ENCODE measurements around the gene PGC.
A peak's percentile ranks its signal among the peaks of the same experiment; 100 is the strongest.

PGC gene

GRCh38 chr6:41746107-41746506, 1.1 kb downstream of the PGC start:
- DNase-seq (ENCODE audit: low read depth) = no peak

- no peak for DNase-seq (ENCODE audit: low read depth)
These were observed 2.9 kb downstream of the PGC start for GRCh38 chr6:41744236-41744787.

- DNase-seq (ENCODE audit: low read depth) = no peak
These were observed 3.6 kb downstream of the PGC start for GRCh38 chr6:41743406-41744235.

DNA sequence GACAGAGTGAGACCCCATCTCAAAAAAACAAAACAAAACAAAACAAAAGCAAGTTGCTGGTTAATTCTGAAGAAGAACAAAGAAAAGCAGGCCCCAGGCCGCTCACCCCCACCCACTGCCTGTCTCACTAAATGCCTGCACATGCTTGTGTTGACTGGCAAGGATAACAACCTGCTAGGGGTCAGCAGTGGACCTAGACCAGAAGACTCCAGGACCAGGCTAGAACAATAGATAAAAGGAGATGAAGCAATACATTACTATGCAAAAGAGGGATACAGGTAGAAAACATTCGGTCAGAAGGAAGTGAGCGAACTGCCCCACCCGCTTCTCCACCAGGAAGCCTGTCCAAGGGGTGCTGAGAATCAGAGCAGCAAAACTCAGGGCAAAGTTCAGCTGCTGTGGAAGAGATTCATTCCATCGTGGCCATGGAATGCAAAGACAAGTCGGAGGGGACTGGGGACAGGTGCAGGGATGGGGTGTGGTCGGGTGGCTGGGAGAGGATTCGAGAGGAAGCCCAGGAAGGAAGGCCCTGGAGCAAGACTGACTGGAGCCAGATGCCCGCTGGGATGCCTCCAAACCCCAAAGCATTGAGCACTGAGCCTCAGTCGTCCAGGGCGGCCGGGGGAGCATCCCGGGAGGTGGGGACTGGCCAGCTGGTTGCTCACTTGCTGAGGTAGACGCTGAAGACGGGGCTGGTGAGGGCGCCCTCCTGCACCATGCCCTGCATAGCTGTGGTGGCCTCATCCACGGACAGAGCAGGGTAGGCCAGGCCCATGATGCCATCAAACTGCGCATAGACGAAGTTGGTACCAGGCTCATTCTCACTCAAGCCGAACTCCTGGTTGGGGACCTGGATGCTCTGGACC, 5.3 kb downstream of the PGC start:
- DNase-seq (ENCODE audit: low read depth) = no peak

DNA sequence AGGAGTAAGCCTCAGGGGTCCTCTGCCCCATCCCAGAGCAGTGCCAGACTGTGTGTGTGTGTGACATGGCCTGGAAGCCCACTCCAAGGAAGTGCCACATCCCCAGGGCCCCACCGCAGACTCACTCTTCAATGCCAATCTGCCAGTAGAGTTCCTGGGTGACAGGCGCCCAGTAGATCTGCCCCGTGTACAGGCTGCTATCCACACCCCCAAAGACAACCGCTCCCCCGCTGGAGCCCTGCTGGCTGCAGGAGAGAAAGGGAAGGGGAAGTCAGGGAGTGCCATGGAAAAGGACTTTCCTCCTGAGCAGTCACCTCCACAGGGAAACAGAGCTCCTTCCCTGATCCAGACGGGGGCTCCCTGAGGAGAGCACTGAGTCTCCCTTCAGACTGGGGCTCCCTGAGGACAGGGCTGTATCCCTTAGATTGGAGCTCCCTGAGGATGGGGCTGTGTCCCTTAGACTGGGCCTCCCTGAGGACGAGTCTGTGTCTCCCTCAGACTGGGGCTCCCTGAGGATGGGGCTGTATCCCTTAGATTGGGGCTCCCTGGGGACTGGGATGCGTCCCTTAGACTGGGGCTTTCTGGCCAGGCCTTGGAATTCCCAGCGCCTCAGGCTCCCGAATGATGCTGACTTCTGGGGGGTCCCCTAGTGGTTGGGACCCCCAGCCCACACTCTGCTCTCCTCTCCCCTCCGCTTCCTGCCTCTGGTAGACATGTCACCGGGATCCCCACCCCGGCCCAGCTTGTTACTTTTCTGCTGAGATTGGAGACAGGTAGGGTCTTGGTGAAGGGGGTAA, 6.6 kb downstream of the PGC start:
- no peak for DNase-seq (ENCODE audit: low read depth)

- DNase-seq (ENCODE audit: low read depth) = no peak
These were observed 8.2 kb downstream of the PGC start for GRCh38 chr6:41739041-41739440.

- DNase-seq (ENCODE audit: low read depth) = no peak
These were observed 9.5 kb downstream of the PGC start for GRCh38 chr6:41737591-41738130.

DNA sequence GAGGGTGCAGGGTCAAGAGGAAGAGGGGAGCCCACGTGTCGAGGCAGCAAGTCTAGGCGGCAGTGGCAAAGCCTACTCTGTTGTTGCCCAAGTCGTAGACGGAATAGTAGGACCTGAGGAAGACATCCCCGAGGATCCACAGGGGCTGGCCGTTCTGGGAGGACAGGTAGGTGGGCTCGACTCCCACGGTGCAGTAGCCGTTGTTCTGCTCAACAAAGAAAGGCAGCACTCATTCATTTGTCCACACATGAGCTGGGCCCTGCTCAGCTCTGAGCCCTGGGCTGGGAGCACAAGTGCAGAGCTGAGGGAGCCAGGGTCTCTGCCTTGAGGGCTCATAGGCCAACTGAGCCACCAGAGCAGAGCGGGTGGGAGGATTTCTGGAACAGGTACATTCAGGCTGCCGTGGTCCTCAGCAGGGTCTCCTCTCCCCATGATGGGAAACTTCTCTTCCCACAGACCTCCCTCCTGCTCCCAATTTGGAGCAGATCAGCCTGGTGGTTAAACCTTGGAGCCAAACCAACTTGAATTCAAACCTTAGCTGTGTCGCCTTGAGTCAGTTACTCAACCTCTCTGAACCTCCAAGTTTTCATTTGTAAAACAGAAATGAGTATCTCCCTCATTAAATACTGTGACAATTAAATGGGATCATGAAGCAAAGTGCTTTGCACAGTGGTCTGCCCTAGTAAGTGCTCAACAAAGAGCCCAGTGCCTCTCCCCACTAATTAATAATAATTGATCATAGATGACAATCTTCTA, 10.2 kb downstream of the PGC start:
- no peak for DNase-seq (ENCODE audit: low read depth)

DNA sequence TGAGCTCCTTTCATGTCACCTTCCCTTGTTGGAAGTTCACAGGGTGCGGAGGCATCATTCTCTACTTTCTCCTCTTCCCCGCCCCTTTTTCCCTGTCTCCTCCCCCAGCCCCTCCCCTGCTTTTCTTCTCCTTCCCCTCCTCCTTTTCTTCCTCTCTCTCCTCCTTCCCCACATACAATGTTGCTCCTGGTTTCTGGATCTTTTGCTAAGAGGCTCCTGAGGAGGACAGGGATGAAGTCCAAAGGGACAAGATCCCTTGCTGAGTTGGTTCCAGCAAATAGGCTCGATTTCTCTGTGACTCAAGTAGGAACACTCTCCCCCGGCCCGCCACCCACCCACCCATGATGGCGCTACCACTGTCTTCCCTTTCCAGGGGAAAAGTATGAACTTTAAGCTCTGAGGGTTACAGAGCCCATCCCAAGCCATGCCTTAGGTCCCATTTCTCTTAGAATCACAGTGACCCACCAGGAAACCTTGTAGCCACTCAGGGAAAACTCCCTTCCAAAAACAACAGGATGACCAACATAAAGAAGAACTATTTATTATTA, 10.9 kb downstream of the PGC start:
- DNase-seq (ENCODE audit: low read depth) = no peak

DNA sequence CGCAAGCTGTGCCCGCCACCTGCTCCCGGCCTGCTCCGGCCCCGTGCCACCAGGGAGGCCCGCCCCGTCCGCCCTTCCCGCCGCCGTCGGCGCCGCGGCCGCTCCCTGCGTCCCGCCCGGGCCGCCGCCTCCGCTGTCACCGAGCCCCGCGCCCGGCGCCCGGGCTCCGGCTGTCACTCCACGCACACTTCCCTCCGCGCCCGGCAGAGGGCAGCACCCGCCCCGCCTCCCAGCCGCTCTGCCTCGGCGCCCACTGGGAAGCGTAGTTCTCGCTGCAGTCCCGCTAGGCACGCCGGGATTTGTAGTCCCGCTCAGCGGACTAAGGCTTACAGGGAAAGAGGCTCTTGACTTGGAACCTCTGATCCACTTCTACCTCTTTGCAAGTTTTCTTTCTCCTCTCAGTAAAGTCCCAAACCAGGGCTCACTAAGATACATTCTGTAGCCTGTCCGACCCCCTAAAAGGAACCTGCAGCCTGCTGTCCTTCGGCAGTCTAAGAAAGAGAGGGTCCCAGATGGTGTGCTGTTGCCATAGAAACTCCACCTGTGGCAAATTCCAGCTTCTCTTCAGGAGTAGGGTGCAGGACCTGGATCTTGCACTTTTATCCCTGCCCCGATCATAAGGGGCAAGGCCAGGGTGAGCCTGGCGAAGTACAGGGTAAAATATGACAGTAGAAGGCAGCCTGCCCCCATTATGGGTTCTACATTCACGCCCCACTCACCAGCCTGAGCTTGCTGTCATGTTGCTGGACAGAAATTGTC, 11.6 kb downstream of the PGC start, which contains the start of gene TFEB:
TSS of gene TFEB (minus strand) at position 182 of the 759 bp plus-strand sequence. CDS start 44,395 bp downstream, outside the sequence.
- DNase-seq (ENCODE audit: low read depth) = peak; percentile 79

GRCh38 chr6:41734666-41735426, 12.4 kb downstream of the PGC start:
- peak; percentile 42 for DNase-seq (ENCODE audit: low read depth)

DNA sequence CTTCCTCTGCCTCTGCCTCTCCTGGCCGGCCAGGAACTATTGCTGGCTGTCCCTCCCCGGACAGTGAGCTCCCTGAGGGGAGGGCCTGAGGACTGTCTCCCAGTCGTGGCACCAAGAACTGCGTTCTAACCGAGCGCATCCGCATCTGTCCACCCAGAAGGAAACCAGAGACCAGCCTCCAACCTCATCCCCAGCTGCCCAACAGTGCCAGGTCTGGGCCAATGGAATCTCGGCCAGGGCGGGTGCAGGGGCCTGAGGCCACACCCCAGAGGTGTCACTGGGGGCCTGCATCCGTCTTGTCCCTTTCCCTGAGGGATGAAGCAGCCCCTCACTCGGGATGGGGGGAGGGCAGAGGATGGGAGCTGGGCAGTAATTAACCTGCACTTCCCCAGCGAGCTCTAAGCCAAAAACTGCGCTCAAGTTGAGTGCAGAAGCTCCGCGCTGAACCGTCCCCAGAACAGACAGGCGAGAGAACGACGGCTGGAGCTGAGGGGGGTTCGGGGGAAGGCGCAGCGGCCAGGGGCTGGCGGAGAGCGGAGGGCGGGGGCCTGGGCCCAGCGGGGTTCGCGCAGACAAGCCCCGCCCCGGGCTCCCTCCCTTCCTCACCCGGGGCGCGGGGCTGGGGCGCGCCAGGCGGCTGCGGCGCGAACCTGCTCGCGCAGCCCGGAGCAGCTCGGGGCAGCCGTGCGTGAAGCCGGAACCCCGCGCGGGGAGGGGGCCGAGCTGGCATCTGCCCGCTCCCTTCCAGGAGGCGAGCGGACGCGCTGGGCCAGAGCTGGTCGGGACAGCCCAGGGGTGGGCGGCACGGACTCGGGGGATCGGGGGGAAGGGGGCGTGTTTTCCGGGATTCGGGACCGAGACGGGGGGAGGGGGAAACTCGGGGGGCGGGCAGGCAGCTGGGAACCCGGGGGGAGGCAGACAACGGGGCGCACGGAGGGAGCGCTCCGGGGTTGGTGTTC, 13.2 kb downstream of the PGC start:
- no peak for DNase-seq (ENCODE audit: low read depth)

DNA sequence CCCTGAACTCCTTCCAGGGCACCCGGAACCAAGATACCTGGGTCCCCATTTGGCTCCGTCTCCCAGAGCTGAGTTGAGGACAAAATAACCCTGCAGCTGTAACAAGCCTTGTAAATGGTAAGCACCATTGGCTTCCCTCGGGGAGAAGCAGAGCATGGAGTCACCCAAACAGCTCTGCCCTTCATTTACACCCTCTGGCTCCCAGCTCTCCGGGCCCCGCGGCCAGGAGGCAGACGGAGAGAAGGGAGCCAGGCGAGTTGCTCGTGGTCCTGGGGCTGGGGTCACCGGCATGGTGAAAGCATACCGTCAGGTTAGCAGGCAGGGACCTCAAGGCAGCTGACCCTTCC, 13.9 kb downstream of the PGC start:
- no peak for DNase-seq (ENCODE audit: low read depth)

DNA sequence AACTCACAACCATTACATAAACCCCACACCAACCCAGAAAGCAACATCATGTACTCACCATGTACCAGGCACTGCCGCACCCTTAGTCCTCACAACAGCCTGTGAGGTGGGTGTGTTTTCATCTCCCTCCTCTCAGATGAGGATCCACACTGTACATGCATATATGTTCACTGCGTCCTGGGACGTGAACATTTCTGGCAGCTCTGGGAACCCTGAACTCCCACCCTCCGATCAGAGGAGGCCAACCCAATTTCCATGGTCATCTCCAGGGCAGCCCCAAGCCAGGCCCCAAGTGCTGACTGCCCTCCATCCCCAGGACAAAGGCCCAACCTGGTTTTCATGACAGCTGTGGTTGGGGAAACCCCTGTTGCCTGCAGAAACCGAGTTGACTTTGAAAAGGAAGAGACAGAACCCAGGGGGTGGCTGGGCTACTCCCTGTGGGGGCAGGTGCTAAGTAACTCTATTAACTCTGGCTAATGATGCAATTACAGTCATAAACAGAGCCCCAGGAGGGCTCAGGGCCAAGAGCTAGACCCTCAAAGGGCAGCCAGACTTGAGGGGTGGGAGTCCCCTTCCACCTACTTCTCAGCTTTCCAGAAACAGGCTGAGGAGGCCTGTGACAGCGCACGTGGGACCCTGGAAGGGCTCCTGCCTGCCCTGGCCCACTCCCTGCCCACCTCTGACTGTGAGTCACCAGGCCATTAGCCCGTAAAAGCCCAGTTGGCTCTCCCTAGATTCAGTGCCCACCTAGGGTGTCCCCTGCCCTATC, 14.4 kb downstream of the PGC start:
- no peak for DNase-seq (ENCODE audit: low read depth)

- no peak for DNase-seq (ENCODE audit: low read depth)
These were observed 15.0 kb downstream of the PGC start for GRCh38 chr6:41732149-41732548.

DNA sequence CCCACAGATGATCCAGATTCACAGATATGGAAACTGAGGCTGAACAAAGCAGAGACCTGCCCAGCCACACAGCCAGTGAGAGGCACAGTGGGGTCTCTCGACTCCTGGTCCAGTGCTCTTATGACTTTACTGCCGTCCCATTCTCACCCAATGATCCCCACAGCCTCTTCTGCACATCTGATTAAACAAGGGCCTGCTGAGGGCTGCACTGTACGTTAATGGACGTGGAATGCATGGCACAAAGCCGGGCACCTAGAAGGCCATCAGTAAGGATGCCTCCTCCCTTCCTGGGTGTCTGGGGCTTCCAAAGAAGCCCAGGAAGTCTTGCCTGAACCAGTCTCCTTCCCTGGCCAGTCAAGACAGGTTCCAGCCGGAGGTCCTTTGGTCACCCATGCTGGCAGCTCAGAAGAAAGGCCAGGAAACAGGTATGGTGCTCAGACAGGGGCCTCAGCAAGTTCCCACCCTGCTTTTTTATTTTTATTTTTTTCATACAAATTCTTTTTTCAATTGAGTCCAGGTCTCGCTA, 15.6 kb downstream of the PGC start:
- DNase-seq (ENCODE audit: low read depth) = no peak

Measured in fibroblast of the conjunctiva (primary cell).